ENCODE results near the gene VPS39. TPM values are rescaled to one million over a fixed set of nuclear protein-coding genes. Genes with fewer than 3 reads are reported as not detected.

VPS39 gene
- total and polyA plus RNA-seq, 9 of the 15 experiments (the other 6 are each of a cell fraction or from before 2014, with no cell fraction given), result 3.2 to 37.3 (median 21.8) TPM

DNA sequence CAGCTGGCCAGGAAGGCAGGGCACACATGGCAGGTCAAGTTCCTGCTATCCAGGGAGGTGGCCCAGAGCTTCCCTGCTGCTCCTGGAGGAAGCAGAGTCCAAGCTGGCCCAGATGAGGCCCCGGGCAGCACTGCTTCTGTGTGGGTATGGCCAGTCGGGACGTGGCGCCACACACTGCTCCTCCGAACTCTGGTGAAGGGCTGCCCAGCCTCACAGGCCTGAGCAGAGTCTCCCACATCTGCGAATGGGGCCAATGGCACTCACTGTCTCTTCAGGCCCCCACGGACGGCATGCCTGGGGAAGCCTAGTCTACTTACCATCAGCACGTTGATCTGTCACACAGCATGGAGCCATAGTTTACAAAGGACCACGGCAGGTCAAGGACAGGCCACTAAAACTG lies 49.2 kb downstream of the VPS39 start:
- in situ Hi-C loops (cut with MboI) (no loop called here), intact Hi-C loops (cut with micrococcal nuclease) (no loop called here)
- H3K9ac ChIP-seq (ENCODE audit: insufficient read depth in 1 of 2, low read depth in 2 of 2, low read length in 2 of 2), result peak overlapping the region; percentile 3 to 64; a peak in 2 of 4 replicates
- H3K79me2 ChIP-seq (ENCODE audit: control insufficient read depth, insufficient read depth, low read length), result no peaks in the 10 kb centered on the region
- ChIA-PET POLR2A (interaction anchor here (0.6 kb wide), 1 partner anchor 208 kb away, joined by 4 read pairs; no protein-coding TSS in a partner anchor), CTCF (ENCODE audit: low intra/inter-chr PET ratio) (no interaction called here)
- H3K4me2 ChIP-seq (ENCODE audit: insufficient read depth, low read length), result no peak overlapping the region
- H4K20me1 ChIP-seq (replicated peaks; ENCODE audit: control insufficient read depth, insufficient read depth, low read length), result no peaks in the 10 kb centered on the region
- no TSS peak for BruUV-seq (replicated peaks)
- FAIRE-seq (no peak), DNase-seq (ENCODE audit: extremely low read depth in 1 of 4, low spot score in 3 of 4) (no peak), ATAC-seq (no peak; the same call in 2 of the 3 replicates)
- H3K4me1 ChIP-seq (replicated peaks in 1 of 2; ENCODE audit: control insufficient read depth in 2 of 2, insufficient read depth in 2 of 2, low read length in 2 of 2), result peaks cover 17 to 25% of the 10 kb centered on the region in 2 experiments; a peak in 4 of 5 replicates
- peaks cover 0 to 7% of the 10 kb centered on the region in 2 experiments; a peak in 2 of 5 replicates for H3K27me3 ChIP-seq (ENCODE audit: control insufficient read depth in 2 of 2, insufficient read depth in 2 of 2, low read length in 2 of 2)
- TF ChIP-seq CSDE1 (IDR thresholded peaks at IDR 0.05) (no peak), SAP30 (IDR thresholded peaks at IDR 0.05; ENCODE audit: borderline replicate concordance, insufficient read depth, low read depth, low read length, poor library complexity, severe bottlenecking) (no peak), ZZZ3 (IDR thresholded peaks at IDR 0.05) (no peak), RAD21 (CRISPR knock-in tag; conservative IDR thresholded peaks at IDR 0.05 in 1 of 2, IDR thresholded peaks at IDR 0.05 in 1 of 2) (no peak)
- TF ChIP-seq, protein P1, sequence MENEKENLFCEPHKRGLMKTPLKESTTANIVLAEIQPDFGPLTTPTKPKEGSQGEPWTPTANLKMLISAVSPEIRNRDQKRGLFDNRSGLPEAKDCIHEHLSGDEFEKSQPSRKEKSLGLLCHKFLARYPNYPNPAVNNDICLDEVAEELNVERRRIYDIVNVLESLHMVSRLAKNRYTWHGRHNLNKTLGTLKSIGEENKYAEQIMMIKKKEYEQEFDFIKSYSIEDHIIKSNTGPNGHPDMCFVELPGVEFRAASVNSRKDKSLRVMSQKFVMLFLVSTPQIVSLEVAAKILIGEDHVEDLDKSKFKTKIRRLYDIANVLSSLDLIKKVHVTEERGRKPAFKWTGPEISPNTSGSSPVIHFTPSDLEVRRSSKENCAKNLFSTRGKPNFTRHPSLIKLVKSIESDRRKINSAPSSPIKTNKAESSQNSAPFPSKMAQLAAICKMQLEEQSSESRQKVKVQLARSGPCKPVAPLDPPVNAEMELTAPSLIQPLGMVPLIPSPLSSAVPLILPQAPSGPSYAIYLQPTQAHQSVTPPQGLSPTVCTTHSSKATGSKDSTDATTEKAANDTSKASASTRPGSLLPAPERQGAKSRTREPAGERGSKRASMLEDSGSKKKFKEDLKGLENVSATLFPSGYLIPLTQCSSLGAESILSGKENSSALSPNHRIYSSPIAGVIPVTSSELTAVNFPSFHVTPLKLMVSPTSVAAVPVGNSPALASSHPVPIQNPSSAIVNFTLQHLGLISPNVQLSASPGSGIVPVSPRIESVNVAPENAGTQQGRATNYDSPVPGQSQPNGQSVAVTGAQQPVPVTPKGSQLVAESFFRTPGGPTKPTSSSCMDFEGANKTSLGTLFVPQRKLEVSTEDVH (IDR thresholded peaks at IDR 0.05; ENCODE audit: low read depth, partially characterized antibody), result no peak
- H2AFZ ChIP-seq (ENCODE audit: low read depth, low read length), result peak overlapping the region; percentile 53
- H3K36me3 ChIP-seq (ENCODE audit: control insufficient read depth, insufficient read depth, low read length), result peaks cover 53% of the 10 kb centered on the region
- 91% methylated on average over 10 of the region's 10 CpGs for WGBS (ENCODE audit: insufficient coverage, low coverage, missing lambda C conversion rate)
- no peak overlapping the region for H3K4me3 ChIP-seq
- peak overlapping the region; percentile 46; the same call in 2 of the 3 replicates for H3K27ac ChIP-seq (ENCODE audit: extremely low read depth, low read depth, low read length)
- no peaks in the 10 kb centered on the region for H3K9me3 ChIP-seq (replicated peaks; ENCODE audit: control insufficient read depth, insufficient read depth, low read depth, low read length)
- H3K9me1 ChIP-seq (ENCODE audit: control insufficient read depth, insufficient read depth, low read length), result peaks cover 8% of the 10 kb centered on the region

Data from K562 (cell line).